SIG-M5 treated with dmso at 0.1 percent for 504 hours (cell line): ENCODE measurements around the gene IMPG1.

Experiments
- DNase-seq: peaks from one replicate; lab custom pipeline; 2025; ENCODE audit not compliant: unreplicated experiment; lab: John Stamatoyannopoulos, UW

Gene IMPG1

GRCh38 chr6:75896526-75896925 lies 175.9 kb downstream of the IMPG1 start:
- DNase-seq = no peak

- no peak for DNase-seq
These were observed 178.7 kb downstream of the IMPG1 start for GRCh38 chr6:75893776-75894152.

- DNase-seq = peak; percentile 61
These were observed 179.2 kb downstream of the IMPG1 start for GRCh38 chr6:75893058-75893775.

- no peak for DNase-seq
These were observed 180.1 kb downstream of the IMPG1 start for GRCh38 chr6:75892384-75892783.

- no peak for DNase-seq
These were observed 187.6 kb downstream of the IMPG1 start for GRCh38 chr6:75884822-75885221.

GRCh38 chr6:75882734-75883133 lies 189.7 kb downstream of the IMPG1 start:
- no peak for DNase-seq

GRCh38 chr6:75880305-75880704 lies 192.2 kb downstream of the IMPG1 start:
- no peak for DNase-seq

GRCh38 chr6:75876152-75876551 lies 196.3 kb downstream of the IMPG1 start:
- DNase-seq = no peak

- DNase-seq = no peak
These were observed 198.2 kb downstream of the IMPG1 start for GRCh38 chr6:75874224-75874623.
